ENCODE measurements around the gene SLC24A3.

DNA sequence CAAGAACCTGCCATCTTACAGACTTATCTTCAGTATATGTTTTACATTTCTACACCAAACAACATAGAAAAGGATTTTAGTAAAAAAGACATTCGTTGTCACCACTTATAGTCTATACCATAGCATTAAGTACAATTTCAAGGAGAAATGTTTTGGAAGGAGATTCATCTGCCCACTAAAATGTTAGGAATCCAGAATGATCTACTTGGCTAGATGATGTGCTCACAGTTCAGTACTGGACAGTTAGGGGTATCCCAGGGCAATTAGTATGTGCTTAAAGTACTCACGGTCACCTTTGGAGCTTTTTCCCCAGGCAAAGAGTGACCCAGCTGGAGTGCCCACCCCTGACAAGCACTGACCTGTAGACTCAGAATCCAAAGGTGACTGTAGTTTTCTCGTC, 222.9 kb downstream of the SLC24A3 start:
- TF ChIP-seq, protein P1, sequence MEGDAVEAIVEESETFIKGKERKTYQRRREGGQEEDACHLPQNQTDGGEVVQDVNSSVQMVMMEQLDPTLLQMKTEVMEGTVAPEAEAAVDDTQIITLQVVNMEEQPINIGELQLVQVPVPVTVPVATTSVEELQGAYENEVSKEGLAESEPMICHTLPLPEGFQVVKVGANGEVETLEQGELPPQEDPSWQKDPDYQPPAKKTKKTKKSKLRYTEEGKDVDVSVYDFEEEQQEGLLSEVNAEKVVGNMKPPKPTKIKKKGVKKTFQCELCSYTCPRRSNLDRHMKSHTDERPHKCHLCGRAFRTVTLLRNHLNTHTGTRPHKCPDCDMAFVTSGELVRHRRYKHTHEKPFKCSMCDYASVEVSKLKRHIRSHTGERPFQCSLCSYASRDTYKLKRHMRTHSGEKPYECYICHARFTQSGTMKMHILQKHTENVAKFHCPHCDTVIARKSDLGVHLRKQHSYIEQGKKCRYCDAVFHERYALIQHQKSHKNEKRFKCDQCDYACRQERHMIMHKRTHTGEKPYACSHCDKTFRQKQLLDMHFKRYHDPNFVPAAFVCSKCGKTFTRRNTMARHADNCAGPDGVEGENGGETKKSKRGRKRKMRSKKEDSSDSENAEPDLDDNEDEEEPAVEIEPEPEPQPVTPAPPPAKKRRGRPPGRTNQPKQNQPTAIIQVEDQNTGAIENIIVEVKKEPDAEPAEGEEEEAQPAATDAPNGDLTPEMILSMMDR (tag by site-specific recombination; IDR thresholded peaks at IDR 0.05): no peak
- TF ChIP-seq KLF10 (tag by site-specific recombination; IDR thresholded peaks at IDR 0.05) (no peak), ZNF292 (tag by site-specific recombination; IDR thresholded peaks at IDR 0.05; ENCODE audit: borderline replicate concordance, low read depth) (no peak), TRIM28 (IDR thresholded peaks at IDR 0.05; ENCODE audit: borderline replicate concordance, low read length) (no peak), ZNF274 (IDR thresholded peaks at IDR 0.05; ENCODE audit: low read length) (no peak), ZNF274 (tag by site-specific recombination; IDR thresholded peaks at IDR 0.05; ENCODE audit: borderline replicate concordance) (no peak), ZNF184 (tag by site-specific recombination; IDR thresholded peaks at IDR 0.05) (no peak), ZNF239 (tag by site-specific recombination; IDR thresholded peaks at IDR 0.05) (no peak), ZNF132 (tag by site-specific recombination; IDR thresholded peaks at IDR 0.05; ENCODE audit: borderline replicate concordance) (no peak), TCF7L2 (IDR thresholded peaks at IDR 0.05; ENCODE audit: borderline replicate concordance, low read depth, low read length) (no peak)
- TF ChIP-seq, protein P2, sequence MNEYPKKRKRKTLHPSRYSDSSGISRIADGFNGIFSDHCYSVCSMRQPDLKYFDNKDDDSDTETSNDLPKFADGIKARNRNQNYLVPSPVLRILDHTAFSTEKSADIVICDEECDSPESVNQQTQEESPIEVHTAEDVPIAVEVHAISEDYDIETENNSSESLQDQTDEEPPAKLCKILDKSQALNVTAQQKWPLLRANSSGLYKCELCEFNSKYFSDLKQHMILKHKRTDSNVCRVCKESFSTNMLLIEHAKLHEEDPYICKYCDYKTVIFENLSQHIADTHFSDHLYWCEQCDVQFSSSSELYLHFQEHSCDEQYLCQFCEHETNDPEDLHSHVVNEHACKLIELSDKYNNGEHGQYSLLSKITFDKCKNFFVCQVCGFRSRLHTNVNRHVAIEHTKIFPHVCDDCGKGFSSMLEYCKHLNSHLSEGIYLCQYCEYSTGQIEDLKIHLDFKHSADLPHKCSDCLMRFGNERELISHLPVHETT (tag by site-specific recombination; IDR thresholded peaks at IDR 0.05): no peak
- TF ChIP-seq, protein P3, sequence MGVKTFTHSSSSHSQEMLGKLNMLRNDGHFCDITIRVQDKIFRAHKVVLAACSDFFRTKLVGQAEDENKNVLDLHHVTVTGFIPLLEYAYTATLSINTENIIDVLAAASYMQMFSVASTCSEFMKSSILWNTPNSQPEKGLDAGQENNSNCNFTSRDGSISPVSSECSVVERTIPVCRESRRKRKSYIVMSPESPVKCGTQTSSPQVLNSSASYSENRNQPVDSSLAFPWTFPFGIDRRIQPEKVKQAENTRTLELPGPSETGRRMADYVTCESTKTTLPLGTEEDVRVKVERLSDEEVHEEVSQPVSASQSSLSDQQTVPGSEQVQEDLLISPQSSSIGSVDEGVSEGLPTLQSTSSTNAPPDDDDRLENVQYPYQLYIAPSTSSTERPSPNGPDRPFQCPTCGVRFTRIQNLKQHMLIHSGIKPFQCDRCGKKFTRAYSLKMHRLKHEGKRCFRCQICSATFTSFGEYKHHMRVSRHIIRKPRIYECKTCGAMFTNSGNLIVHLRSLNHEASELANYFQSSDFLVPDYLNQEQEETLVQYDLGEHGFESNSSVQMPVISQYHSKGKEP (tag by site-specific recombination; IDR thresholded peaks at IDR 0.05): no peak
- TF ChIP-seq, protein P4, sequence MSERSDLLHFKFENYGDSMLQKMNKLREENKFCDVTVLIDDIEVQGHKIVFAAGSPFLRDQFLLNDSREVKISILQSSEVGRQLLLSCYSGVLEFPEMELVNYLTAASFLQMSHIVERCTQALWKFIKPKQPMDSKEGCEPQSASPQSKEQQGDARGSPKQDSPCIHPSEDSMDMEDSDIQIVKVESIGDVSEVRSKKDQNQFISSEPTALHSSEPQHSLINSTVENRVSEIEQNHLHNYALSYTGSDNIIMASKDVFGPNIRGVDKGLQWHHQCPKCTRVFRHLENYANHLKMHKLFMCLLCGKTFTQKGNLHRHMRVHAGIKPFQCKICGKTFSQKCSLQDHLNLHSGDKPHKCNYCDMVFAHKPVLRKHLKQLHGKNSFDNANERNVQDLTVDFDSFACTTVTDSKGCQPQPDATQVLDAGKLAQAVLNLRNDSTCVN (tag by site-specific recombination; optimal IDR thresholded peaks at IDR 0.05): no peak
- TF ChIP-seq, protein P5, sequence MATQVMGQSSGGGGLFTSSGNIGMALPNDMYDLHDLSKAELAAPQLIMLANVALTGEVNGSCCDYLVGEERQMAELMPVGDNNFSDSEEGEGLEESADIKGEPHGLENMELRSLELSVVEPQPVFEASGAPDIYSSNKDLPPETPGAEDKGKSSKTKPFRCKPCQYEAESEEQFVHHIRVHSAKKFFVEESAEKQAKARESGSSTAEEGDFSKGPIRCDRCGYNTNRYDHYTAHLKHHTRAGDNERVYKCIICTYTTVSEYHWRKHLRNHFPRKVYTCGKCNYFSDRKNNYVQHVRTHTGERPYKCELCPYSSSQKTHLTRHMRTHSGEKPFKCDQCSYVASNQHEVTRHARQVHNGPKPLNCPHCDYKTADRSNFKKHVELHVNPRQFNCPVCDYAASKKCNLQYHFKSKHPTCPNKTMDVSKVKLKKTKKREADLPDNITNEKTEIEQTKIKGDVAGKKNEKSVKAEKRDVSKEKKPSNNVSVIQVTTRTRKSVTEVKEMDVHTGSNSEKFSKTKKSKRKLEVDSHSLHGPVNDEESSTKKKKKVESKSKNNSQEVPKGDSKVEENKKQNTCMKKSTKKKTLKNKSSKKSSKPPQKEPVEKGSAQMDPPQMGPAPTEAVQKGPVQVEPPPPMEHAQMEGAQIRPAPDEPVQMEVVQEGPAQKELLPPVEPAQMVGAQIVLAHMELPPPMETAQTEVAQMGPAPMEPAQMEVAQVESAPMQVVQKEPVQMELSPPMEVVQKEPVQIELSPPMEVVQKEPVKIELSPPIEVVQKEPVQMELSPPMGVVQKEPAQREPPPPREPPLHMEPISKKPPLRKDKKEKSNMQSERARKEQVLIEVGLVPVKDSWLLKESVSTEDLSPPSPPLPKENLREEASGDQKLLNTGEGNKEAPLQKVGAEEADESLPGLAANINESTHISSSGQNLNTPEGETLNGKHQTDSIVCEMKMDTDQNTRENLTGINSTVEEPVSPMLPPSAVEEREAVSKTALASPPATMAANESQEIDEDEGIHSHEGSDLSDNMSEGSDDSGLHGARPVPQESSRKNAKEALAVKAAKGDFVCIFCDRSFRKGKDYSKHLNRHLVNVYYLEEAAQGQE (tag by site-specific recombination; IDR thresholded peaks at IDR 0.05): no peak
